OCI-LY7 (cell line): ENCODE results near the gene PFN2. TPM values are rescaled to one million over a fixed set of nuclear protein-coding genes. Genes with fewer than 3 reads are reported as not detected.

Experiments used
- BruUV-seq: library from RNA; stranded (reverse); fragments of 400-500 nt; replicated peaks from 2 replicates; lab custom pipeline; 2021; lab: Mats Ljungman, UMichigan
- CTCF ChIA-PET: fragments of 300-600 bp; sonication (Branson Sonifier 250); formaldehyde crosslinking; loops from one replicate; lab custom pipeline; 2022; ENCODE audit warnings: antibody characterized with exemption; ENCODE audit not compliant: unreplicated experiment; lab: Charles Lee
- POLR2A ChIA-PET: fragments of 300-600 bp; sonication (Branson Sonifier 250); formaldehyde crosslinking; loops from one replicate; lab custom pipeline; 2022; ENCODE audit warnings: antibody characterized with exemption; lab: Charles Lee
- DNase-seq: peaks from one replicate; pipeline ENCODE4 v3.0.0-alpha.2; 2015; ENCODE audit warnings: low spot score
- H2AFZ ChIP-seq: fragments of 200-600 bp; sonication (generic), shearing (Covaris generic); 2 replicates; pipeline ENCODE4 v1.6.1; 2014; ENCODE audit warnings: mild to moderate bottlenecking, antibody characterized with exemption, low read length, moderate library complexity
- H3K27ac ChIP-seq: fragments of 200-600 bp; sonication (generic); 2 replicates; pipeline ENCODE4 v1.5.1; 2014; ENCODE audit warnings: mixed run types, low read depth, mild to moderate bottlenecking, moderate library complexity, low read length, inconsistent platforms; ENCODE audit not compliant: poor library complexity, severe bottlenecking
- H3K36me3 ChIP-seq: fragments of 200-600 bp; sonication (generic); 2 replicates; pipeline ENCODE4 v1.6.1; 2014; ENCODE audit warnings: mild to moderate bottlenecking, antibody characterized with exemption, low read length, moderate library complexity, mixed read lengths; ENCODE audit not compliant: insufficient read depth
- H3K4me1 ChIP-seq: fragments of 200-600 bp; sonication (generic); 2 replicates; pipeline ENCODE4 v1.5.1; 2014; ENCODE audit warnings: mild to moderate bottlenecking, low read length; ENCODE audit not compliant: insufficient read depth, poor library complexity, severe bottlenecking
- H3K4me2 ChIP-seq: fragments of 200-600 bp; sonication (generic); 2 replicates; pipeline ENCODE4 v1.6.1; 2014; ENCODE audit warnings: mild to moderate bottlenecking, low read length
- H3K4me3 ChIP-seq: fragments of 200-600 bp; sonication (generic); 2 replicates; pipeline ENCODE4 v1.5.1; 2014; ENCODE audit warnings: mild to moderate bottlenecking, low read depth, low read length; ENCODE audit not compliant: poor library complexity, severe bottlenecking
- H3K79me2 ChIP-seq: fragments of 200-600 bp; sonication (generic); 2 replicates; pipeline ENCODE4 v1.6.1; 2016; ENCODE audit warnings: low read depth, mild to moderate bottlenecking, low read length, moderate library complexity, mixed read lengths; ENCODE audit not compliant: insufficient read depth
- H3K9me2 ChIP-seq: fragments of 200-600 bp; sonication (generic); 2 replicates; pipeline ENCODE4 v1.6.1; 2016; ENCODE audit warnings: mild to moderate bottlenecking, low read length, mixed read lengths; ENCODE audit not compliant: insufficient read depth
- H3K9me3 ChIP-seq: fragments of 200-600 bp; sonication (generic); 2 replicates; pipeline ENCODE4 v1.6.1; 2014; ENCODE audit warnings: mild to moderate bottlenecking, mixed run types, low read length, mixed read lengths
- H4K20me1 ChIP-seq: fragments of 200-600 bp; sonication (generic); 2 replicates; pipeline ENCODE4 v1.6.1; 2014; ENCODE audit warnings: mild to moderate bottlenecking, antibody characterized with exemption, low read length, moderate library complexity, mixed read lengths; ENCODE audit not compliant: insufficient read depth
- EZH2phosphoT487 ChIP-seq: fragments of 200-600 bp; sonication (generic); IDR thresholded peaks from 2 replicates; pipeline ENCODE4 v1.6.1; 2018; ENCODE audit warnings: low read depth, borderline replicate concordance, mild to moderate bottlenecking, mixed run types, antibody characterized with exemption, low read length, moderate library complexity, mixed read lengths
- intact Hi-C: fragments of 100-400 bp; cut with micrococcal nuclease; formaldehyde crosslinking; loops from one replicate; pipeline ENCODE4 v1.10.0; 2022; ENCODE audit not compliant: unreplicated experiment
- total RNA-seq, 2 experiments: library from RNA; depleted of rRNA in 1 of 2; stranded (reverse); fragments of >200 nt in 1 of 2; shearing (Covaris generic) in 1 of 2; gene quantifications; 2 replicates each; pipeline ENCODE4 v1.2.3, GENCODE V29; 2014 to 2022
- TF ChIP-seq, protein P1 (sequence below): fragments of 200-600 bp; sonication (generic); conservative IDR thresholded peaks from 2 replicates; pipeline ENCODE4 v1.5.1; 2014; ENCODE audit warnings: mild to moderate bottlenecking, antibody characterized with exemption, low read length, moderate library complexity, mixed read lengths

Gene PFN2
- total RNA-seq, 2 experiments from 2014 or later: 2.6 to 32.3 TPM

DNA sequence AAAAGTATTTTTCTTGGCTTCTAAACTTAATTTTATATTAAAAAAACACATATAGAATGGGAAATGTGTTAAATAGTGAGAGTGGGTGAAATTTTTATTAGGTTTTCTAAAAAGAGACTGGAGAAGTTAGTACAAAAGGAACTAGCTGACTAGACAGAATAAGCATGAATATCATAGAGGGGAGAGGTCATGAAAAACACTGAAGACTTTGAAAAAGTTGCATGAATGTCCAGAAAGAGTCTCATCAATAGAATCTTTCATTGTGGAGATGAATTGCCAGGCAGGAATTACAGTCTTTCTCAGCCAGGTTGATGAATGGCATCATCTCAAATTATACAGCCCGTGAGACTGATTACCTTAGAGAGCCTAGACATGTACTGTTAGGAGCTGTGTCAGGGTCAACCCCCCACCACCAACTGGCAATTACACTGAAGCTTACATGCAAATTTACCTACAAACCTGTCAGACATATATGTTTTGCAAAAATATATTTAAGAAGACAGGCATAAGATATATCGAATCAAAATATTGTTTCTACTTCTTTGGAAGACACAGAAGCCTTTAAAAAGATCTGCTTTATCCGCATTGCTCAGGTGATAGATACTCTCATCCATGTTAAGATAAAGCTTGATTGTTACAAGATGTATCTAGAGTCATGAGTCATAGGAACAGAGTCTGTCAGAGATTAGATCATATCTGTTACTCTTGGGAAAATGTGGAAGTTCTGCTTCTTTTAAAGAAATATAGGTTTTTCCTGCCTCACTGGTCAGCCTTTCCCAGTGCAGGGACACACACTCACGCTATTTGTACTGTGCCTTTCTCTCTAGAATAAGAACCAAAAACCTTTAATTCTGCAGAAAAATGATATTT is 34.8 kb upstream of the PFN2 start:
- Histone ChIP-seq H2AFZ (no peak overlapping the region), H3K9me2 (no peaks in the 10 kb centered on the region), H3K9me3 (no peaks in the 10 kb centered on the region), H3K4me2 (no peak overlapping the region), H3K36me3 (no peaks in the 10 kb centered on the region), H4K20me1 (no peaks in the 10 kb centered on the region), H3K79me2 (no peaks in the 10 kb centered on the region), H3K27ac (no peak overlapping the region), H3K4me1 (no peaks in the 10 kb centered on the region), H3K4me3 (no peak overlapping the region)
- DNase-seq: no peak
- intact Hi-C loops: no loop called here
- no peak for TF ChIP-seq EZH2phosphoT487
- TF ChIP-seq, protein P1, sequence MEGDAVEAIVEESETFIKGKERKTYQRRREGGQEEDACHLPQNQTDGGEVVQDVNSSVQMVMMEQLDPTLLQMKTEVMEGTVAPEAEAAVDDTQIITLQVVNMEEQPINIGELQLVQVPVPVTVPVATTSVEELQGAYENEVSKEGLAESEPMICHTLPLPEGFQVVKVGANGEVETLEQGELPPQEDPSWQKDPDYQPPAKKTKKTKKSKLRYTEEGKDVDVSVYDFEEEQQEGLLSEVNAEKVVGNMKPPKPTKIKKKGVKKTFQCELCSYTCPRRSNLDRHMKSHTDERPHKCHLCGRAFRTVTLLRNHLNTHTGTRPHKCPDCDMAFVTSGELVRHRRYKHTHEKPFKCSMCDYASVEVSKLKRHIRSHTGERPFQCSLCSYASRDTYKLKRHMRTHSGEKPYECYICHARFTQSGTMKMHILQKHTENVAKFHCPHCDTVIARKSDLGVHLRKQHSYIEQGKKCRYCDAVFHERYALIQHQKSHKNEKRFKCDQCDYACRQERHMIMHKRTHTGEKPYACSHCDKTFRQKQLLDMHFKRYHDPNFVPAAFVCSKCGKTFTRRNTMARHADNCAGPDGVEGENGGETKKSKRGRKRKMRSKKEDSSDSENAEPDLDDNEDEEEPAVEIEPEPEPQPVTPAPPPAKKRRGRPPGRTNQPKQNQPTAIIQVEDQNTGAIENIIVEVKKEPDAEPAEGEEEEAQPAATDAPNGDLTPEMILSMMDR: no peak
- BruUV-seq: no TSS peak
- CTCF ChIA-PET: no interaction called here
- POLR2A ChIA-PET: no interaction called here

DNA sequence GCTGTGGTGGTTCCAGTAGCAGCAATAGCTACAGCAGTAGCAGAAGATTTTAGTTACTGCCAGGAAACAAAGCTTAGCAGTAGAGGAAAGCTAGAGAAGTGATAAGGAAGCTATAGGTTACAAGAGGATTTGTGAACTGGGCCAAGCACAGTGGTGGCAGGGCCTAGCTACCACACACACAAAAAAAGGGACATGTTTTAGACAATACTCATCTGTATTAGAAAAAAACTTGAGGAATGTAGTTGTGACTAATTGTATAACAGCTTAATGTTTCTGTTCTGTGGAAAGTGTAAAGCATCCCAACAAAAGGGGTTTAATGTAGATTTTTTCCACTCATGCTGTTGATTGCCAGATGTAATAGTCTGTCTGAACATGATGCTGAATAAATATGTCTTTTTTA is 29.9 kb upstream of the PFN2 start:
- Histone ChIP-seq H3K9me2 (no peaks in the 10 kb centered on the region), H3K79me2 (no peaks in the 10 kb centered on the region), H3K36me3 (no peaks in the 10 kb centered on the region), H2AFZ (no peak overlapping the region), H3K9me3 (no peaks in the 10 kb centered on the region), H3K4me3 (no peak overlapping the region), H3K4me2 (no peak overlapping the region), H3K4me1 (no peaks in the 10 kb centered on the region), H4K20me1 (no peaks in the 10 kb centered on the region), H3K27ac (no peak overlapping the region)
- POLR2A ChIA-PET: interaction anchor here (0.5 kb wide), 1 partner anchor 459 kb away, joined by 5 read pairs; no protein-coding TSS in a partner anchor
- intact Hi-C loops: no loop called here
- DNase-seq: no peak
- BruUV-seq: no TSS peak
- TF ChIP-seq, protein P1: no peak
- TF ChIP-seq EZH2phosphoT487: no peak
- CTCF ChIA-PET: no interaction called here

DNA sequence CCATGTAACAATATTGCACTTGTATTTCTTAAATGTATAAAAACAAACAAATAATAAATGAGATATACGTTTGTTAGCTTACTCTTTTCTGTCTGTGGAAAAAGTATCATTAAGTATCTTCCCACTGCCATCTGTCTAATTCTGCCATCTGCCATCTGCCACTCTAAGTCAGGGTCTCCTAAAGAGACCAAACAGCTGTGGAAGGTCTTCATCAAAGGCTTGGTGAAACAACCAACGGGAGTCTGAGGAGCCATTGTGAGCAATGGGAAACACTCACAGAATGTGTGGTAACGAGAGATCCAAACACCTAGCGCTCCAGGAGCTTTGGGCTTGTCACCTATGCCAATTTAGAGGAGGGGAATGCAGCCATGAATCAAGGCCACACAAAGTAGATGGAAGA is 28.7 kb upstream of the PFN2 start:
- no peaks in the 10 kb centered on the region for H3K79me2 ChIP-seq
- H3K9me3 ChIP-seq: peaks cover 6% of the 10 kb centered on the region; the same call in 1 of the 2 replicates
- H3K4me1 ChIP-seq: no peaks in the 10 kb centered on the region
- TF ChIP-seq, protein P1: no peak
- no peak for TF ChIP-seq EZH2phosphoT487
- no peak overlapping the region for H2AFZ ChIP-seq
- no peaks in the 10 kb centered on the region for H3K9me2 ChIP-seq
- CTCF ChIA-PET: no interaction called here
- H3K4me3 ChIP-seq: no peak overlapping the region
- POLR2A ChIA-PET: no interaction called here
- no peak overlapping the region for H3K27ac ChIP-seq
- DNase-seq: no peak
- no peaks in the 10 kb centered on the region for H3K36me3 ChIP-seq
- H4K20me1 ChIP-seq: no peaks in the 10 kb centered on the region
- no TSS peak for BruUV-seq
- no peak overlapping the region for H3K4me2 ChIP-seq
- intact Hi-C loops: no loop called here
